SK-N-SH (cell line): ENCODE results near the gene SCYGR7.

Experiments
- SIN3A ChIP-seq: IDR thresholded peaks from 2 replicates; pipeline ENCODE4 v1.6.1; 2012; ENCODE audit warnings: low read depth, mild to moderate bottlenecking, low read length, moderate library complexity, borderline replicate concordance
- SMC3 ChIP-seq: IDR thresholded peaks from 2 replicates; pipeline ENCODE4 v1.6.1; 2012; ENCODE audit warnings: low read depth, low read length, improper control_type of control experiment
- TF ChIP-seq, protein P1 (sequence below): fragments of 200-600 bp; sonication (generic); IDR thresholded peaks from 2 replicates; pipeline ENCODE4 v1.6.1; 2017; ENCODE audit warnings: antibody characterized with exemption, mild to moderate bottlenecking, moderate library complexity

DNA sequence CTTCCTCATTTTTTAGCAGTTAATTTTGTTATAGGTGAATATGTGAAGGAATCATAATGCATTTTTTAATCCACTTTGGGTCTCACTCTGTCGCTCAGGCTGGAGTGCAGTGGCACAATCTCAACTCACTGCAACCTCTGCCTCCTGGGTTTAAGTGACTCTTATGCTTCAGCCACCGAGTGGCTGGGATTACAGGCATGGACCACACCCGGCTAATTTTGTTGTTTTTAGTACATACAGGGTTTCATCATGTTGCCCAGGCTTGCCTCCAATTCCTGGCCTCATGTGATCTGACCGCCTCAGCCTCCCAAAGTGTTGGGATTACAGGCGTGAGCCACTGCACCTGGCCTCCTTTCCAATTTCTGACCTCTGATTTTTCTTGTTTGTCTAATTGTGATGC, 43.9 kb upstream of the SCYGR7 start:
- TF ChIP-seq SMC3 (no peak), SIN3A (no peak)
- TF ChIP-seq, protein P1, sequence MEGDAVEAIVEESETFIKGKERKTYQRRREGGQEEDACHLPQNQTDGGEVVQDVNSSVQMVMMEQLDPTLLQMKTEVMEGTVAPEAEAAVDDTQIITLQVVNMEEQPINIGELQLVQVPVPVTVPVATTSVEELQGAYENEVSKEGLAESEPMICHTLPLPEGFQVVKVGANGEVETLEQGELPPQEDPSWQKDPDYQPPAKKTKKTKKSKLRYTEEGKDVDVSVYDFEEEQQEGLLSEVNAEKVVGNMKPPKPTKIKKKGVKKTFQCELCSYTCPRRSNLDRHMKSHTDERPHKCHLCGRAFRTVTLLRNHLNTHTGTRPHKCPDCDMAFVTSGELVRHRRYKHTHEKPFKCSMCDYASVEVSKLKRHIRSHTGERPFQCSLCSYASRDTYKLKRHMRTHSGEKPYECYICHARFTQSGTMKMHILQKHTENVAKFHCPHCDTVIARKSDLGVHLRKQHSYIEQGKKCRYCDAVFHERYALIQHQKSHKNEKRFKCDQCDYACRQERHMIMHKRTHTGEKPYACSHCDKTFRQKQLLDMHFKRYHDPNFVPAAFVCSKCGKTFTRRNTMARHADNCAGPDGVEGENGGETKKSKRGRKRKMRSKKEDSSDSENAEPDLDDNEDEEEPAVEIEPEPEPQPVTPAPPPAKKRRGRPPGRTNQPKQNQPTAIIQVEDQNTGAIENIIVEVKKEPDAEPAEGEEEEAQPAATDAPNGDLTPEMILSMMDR: no peak
